MM.1S (cell line): Measurements from ENCODE around the gene WDFY4.

Experiments used
- DNase-seq: peaks from one replicate; pipeline ENCODE4 v3.0.0-alpha.2; 2015
- H2AFZ ChIP-seq: fragments of 300-600 bp; sonication (generic); 2 replicates; pipeline ENCODE4 v1.6.0; 2016; ENCODE audit warnings: antibody characterized with exemption, low read length
- H3F3A ChIP-seq: fragments of 300-600 bp; sonication (generic); 2 replicates; pipeline ENCODE4 v1.6.1; 2016; ENCODE audit warnings: mild to moderate bottlenecking, antibody characterized with exemption, low read length, moderate library complexity, mixed read lengths; ENCODE audit not compliant: insufficient read depth
- H3K27ac ChIP-seq: fragments of 300-600 bp; sonication (generic); 2 replicates; pipeline ENCODE4 v1.5.1; 2016; ENCODE audit warnings: mild to moderate bottlenecking, low read length
- H3K27me3 ChIP-seq: fragments of 300-600 bp; sonication (generic); replicated peaks from 2 replicates; pipeline ENCODE4 v1.6.0; 2016; ENCODE audit warnings: low read length; ENCODE audit not compliant: insufficient read depth
- H3K36me3 ChIP-seq: fragments of 300-600 bp; sonication (generic); replicated peaks from 2 replicates; pipeline ENCODE4 v1.6.1; 2016; ENCODE audit warnings: mild to moderate bottlenecking, low read length, mixed read lengths; ENCODE audit not compliant: insufficient read depth
- H3K4me1 ChIP-seq: fragments of 300-600 bp; sonication (generic); 2 replicates; pipeline ENCODE4 v1.6.1; 2016; ENCODE audit warnings: low read length, mixed read lengths
- H3K4me2 ChIP-seq: fragments of 300-600 bp; sonication (generic); 2 replicates; pipeline ENCODE4 v1.6.0; 2016; ENCODE audit warnings: low read depth, low read length
- H3K4me3 ChIP-seq: fragments of 300-600 bp; sonication (generic); 2 replicates; pipeline ENCODE4 v1.5.1; 2016; ENCODE audit warnings: low read length, mixed read lengths
- H3K79me2 ChIP-seq: fragments of 300-600 bp; sonication (generic); 2 replicates; pipeline ENCODE4 v1.6.1; 2016; ENCODE audit warnings: mixed run types, low read length, mixed read lengths
- H3K9ac ChIP-seq: fragments of 300-600 bp; sonication (generic); 2 replicates; pipeline ENCODE4 v1.6.1; 2016; ENCODE audit warnings: low read length, mixed read lengths
- H3K9me2 ChIP-seq: fragments of 300-600 bp; sonication (generic); replicated peaks from 2 replicates; pipeline ENCODE4 v1.6.1; 2016; ENCODE audit warnings: mild to moderate bottlenecking, low read length, mixed read lengths; ENCODE audit not compliant: insufficient read depth
- H3K9me3 ChIP-seq: fragments of 300-600 bp; sonication (generic); replicated peaks from 2 replicates; pipeline ENCODE4 v1.6.1; 2016; ENCODE audit warnings: mild to moderate bottlenecking, low read length, mixed read lengths; ENCODE audit not compliant: insufficient read depth
- H4K20me1 ChIP-seq: fragments of 300-600 bp; sonication (generic); 2 replicates; pipeline ENCODE4 v1.6.1; 2016; ENCODE audit warnings: mild to moderate bottlenecking, low read length, moderate library complexity, mixed read lengths; ENCODE audit not compliant: insufficient read depth
- CTCF ChIP-seq: fragments of 300-600 bp; sonication (generic); IDR thresholded peaks from 2 replicates; pipeline ENCODE4 v1.5.1; 2016; ENCODE audit warnings: antibody characterized with exemption, low read length, mixed read lengths
- EZH2 ChIP-seq: fragments of 300-600 bp; sonication (generic); optimal IDR thresholded peaks from 2 replicates; pipeline ENCODE3; 2017; ENCODE audit warnings: low read depth, mild to moderate bottlenecking, antibody characterized with exemption, low read length, mixed read lengths
- EZH2phosphoT487 ChIP-seq: fragments of 300-600 bp; sonication (generic); IDR thresholded peaks from 2 replicates; pipeline ENCODE4 v1.6.1; 2018; ENCODE audit warnings: antibody characterized with exemption, low read length

The WDFY4 gene

GRCh38 chr10:48803801-48804584 lies 119.3 kb downstream of the WDFY4 start:
- no peak overlapping the region for H3K27ac ChIP-seq

GRCh38 chr10:48804740-48805182 lies 120.1 kb downstream of the WDFY4 start:
- Histone ChIP-seq H3F3A (peaks cover 9% of the 10 kb centered on the region; the same call in 1 of the 2 replicates), H4K20me1 (no peaks in the 10 kb centered on the region), H3K27ac (no peak overlapping the region), H3K27me3 (peaks cover 17% of the 10 kb centered on the region), H3K4me2 (no peak overlapping the region), H3K4me1 (peaks cover 4% of the 10 kb centered on the region; the same call in 1 of the 2 replicates), H3K9ac (no peak overlapping the region), H3K9me2 (no peaks in the 10 kb centered on the region), H2AFZ (no peak overlapping the region), H3K9me3 (no peaks in the 10 kb centered on the region), H3K4me3 (no peak overlapping the region), H3K79me2 (no peaks in the 10 kb centered on the region), H3K36me3 (no peaks in the 10 kb centered on the region)
- TF ChIP-seq EZH2 (no peak), EZH2phosphoT487 (no peak), CTCF (no peak)
- DNase-seq = no peak

More at GRCh38 chr10:48803801-48804584, 119.3 kb downstream of the WDFY4 start:
- no peaks in the 10 kb centered on the region for H3K79me2 ChIP-seq
- TF ChIP-seq EZH2 (no peak), EZH2phosphoT487 (no peak), CTCF (no peak)
- H3K9ac ChIP-seq = no peak overlapping the region
- H3K9me3 ChIP-seq = no peaks in the 10 kb centered on the region
- H3K36me3 ChIP-seq = no peaks in the 10 kb centered on the region
- no peak overlapping the region for H3K4me2 ChIP-seq
- no peaks in the 10 kb centered on the region for H3K9me2 ChIP-seq
- no peak overlapping the region for H2AFZ ChIP-seq
- H3K27me3 ChIP-seq = peaks cover 17% of the 10 kb centered on the region
- peaks cover 4% of the 10 kb centered on the region; the same call in 1 of the 2 replicates for H3K4me1 ChIP-seq
- peaks cover 9% of the 10 kb centered on the region; the same call in 1 of the 2 replicates for H3F3A ChIP-seq
- no peaks in the 10 kb centered on the region for H4K20me1 ChIP-seq
- H3K4me3 ChIP-seq = no peak overlapping the region
- no peak for DNase-seq

- Histone ChIP-seq H3F3A (peaks cover 9% of the 10 kb centered on the region; the same call in 1 of the 2 replicates), H3K4me2 (no peak overlapping the region), H3K27me3 (peaks cover 17% of the 10 kb centered on the region), H3K36me3 (no peaks in the 10 kb centered on the region), H2AFZ (no peak overlapping the region), H3K9me2 (no peaks in the 10 kb centered on the region), H3K4me3 (no peak overlapping the region), H3K27ac (no peak overlapping the region), H3K79me2 (no peaks in the 10 kb centered on the region), H3K9me3 (no peaks in the 10 kb centered on the region), H4K20me1 (no peaks in the 10 kb centered on the region), H3K4me1 (0 out of 2 replicates have a peak, but pooled peaks cover under 1% of the 10 kb centered on the region), H3K9ac (no peak overlapping the region)
- TF ChIP-seq CTCF (no peak), EZH2 (no peak), EZH2phosphoT487 (no peak)
- no peak for DNase-seq
Measured at GRCh38 chr10:48805411-48805810, 120.7 kb downstream of the WDFY4 start.
